Measurements from ENCODE around the gene SRD5A1.
A peak's percentile ranks its signal among the peaks of the same experiment; 100 is the strongest.

Gene SRD5A1

GRCh38 chr5:6626508-6626907 is 6.7 kb upstream of the SRD5A1 start:
- Histone ChIP-seq H3K27ac (ENCODE audit: low read depth, low read length) (no peak overlapping the region), H3K79me2 (ENCODE audit: control insufficient read depth, insufficient read depth, low read length, unreplicated experiment) (peaks cover 89% of the 10 kb centered on the region), H3K27me3 (ENCODE audit: insufficient read depth, low read length) (no peaks in the 10 kb centered on the region), H2AFZ (ENCODE audit: low read length, unreplicated experiment) (no peak overlapping the region), H3K36me3 (ENCODE audit: insufficient read depth, low read length) (peaks cover 75% of the 10 kb centered on the region), H3K4me1 (ENCODE audit: control insufficient read depth, insufficient read depth, low read length, unreplicated experiment) (peaks cover 5% of the 10 kb centered on the region), H3K4me3 (ENCODE audit: low read depth, low read length) (no peak overlapping the region)

DNA sequence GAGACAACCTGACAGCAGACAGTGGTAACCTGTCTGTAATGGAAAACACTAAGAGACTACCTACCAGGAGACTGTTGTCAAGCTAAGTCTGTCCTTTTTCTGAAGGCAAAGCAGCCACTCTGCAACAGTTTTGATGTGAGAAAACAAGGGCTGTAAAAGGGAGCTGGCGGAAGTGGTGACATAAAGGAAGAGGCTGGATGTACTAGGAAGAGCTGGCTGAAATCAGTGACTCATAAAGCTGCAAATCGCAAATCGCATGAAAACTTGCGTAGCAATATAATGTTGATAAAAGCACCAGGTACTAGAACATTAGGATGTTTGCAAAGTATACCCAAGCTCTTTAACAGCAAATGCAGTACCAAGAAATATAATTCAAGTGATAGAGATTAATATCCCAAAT is 1.8 kb upstream of the SRD5A1 start:
- H3K4me3 ChIP-seq (ENCODE audit: low read depth, low read length) = peak overlapping the region; percentile 86
- no peak overlapping the region for H3K27ac ChIP-seq (ENCODE audit: low read depth, low read length)

GRCh38 chr5:6632324-6632887 is 834 bp upstream of the SRD5A1 start:
- peak overlapping the region; percentile 86 for H3K27ac ChIP-seq (ENCODE audit: low read depth, low read length)
- peak overlapping the region; percentile 86 for H3K4me3 ChIP-seq (ENCODE audit: low read depth, low read length)
- H3K79me2 ChIP-seq (ENCODE audit: control insufficient read depth, insufficient read depth, low read length, unreplicated experiment) = peaks cover 85% of the 10 kb centered on the region
- no peaks in the 10 kb centered on the region for H3K27me3 ChIP-seq (ENCODE audit: insufficient read depth, low read length)
- H3K4me1 ChIP-seq (ENCODE audit: control insufficient read depth, insufficient read depth, low read length, unreplicated experiment) = peaks cover 16% of the 10 kb centered on the region
- H3K36me3 ChIP-seq (ENCODE audit: insufficient read depth, low read length) = peaks cover 25% of the 10 kb centered on the region
- H2AFZ ChIP-seq (ENCODE audit: low read length, unreplicated experiment) = peak overlapping the region; percentile 72

More for the DNA sequence above, 1.8 kb upstream of the SRD5A1 start:
- peaks cover 85% of the 10 kb centered on the region for H3K79me2 ChIP-seq (ENCODE audit: control insufficient read depth, insufficient read depth, low read length, unreplicated experiment)
- H3K36me3 ChIP-seq (ENCODE audit: insufficient read depth, low read length) = peaks cover 35% of the 10 kb centered on the region
- no peak overlapping the region for H2AFZ ChIP-seq (ENCODE audit: low read length, unreplicated experiment)
- peaks cover 16% of the 10 kb centered on the region for H3K4me1 ChIP-seq (ENCODE audit: control insufficient read depth, insufficient read depth, low read length, unreplicated experiment)
- H3K27me3 ChIP-seq (ENCODE audit: insufficient read depth, low read length) = no peaks in the 10 kb centered on the region

- no peaks in the 10 kb centered on the region for H3K27me3 ChIP-seq (ENCODE audit: insufficient read depth, low read length)
- H3K4me1 ChIP-seq (ENCODE audit: control insufficient read depth, insufficient read depth, low read length, unreplicated experiment) = peaks cover 16% of the 10 kb centered on the region
- H3K36me3 ChIP-seq (ENCODE audit: insufficient read depth, low read length) = peaks cover 20% of the 10 kb centered on the region
- peaks cover 83% of the 10 kb centered on the region for H3K79me2 ChIP-seq (ENCODE audit: control insufficient read depth, insufficient read depth, low read length, unreplicated experiment)
- no peak overlapping the region for H3K27ac ChIP-seq (ENCODE audit: low read depth, low read length)
- peak overlapping the region; percentile 57 for H2AFZ ChIP-seq (ENCODE audit: low read length, unreplicated experiment)
- H3K4me3 ChIP-seq (ENCODE audit: low read depth, low read length) = peak overlapping the region; percentile 86
These were observed 417 bp downstream of the SRD5A1 start for GRCh38 chr5:6633469-6634245.

GRCh38 chr5:6634306-6634705 is 1.1 kb downstream of the SRD5A1 start:
- peak overlapping the region; percentile 58 for H2AFZ ChIP-seq (ENCODE audit: low read length, unreplicated experiment)
- H3K27ac ChIP-seq (ENCODE audit: low read depth, low read length) = no peak overlapping the region
- H3K27me3 ChIP-seq (ENCODE audit: insufficient read depth, low read length) = no peaks in the 10 kb centered on the region
- peak overlapping the region; percentile 86 for H3K4me3 ChIP-seq (ENCODE audit: low read depth, low read length)
- H3K79me2 ChIP-seq (ENCODE audit: control insufficient read depth, insufficient read depth, low read length, unreplicated experiment) = peaks cover 77% of the 10 kb centered on the region
- peaks cover 15% of the 10 kb centered on the region for H3K36me3 ChIP-seq (ENCODE audit: insufficient read depth, low read length)
- H3K4me1 ChIP-seq (ENCODE audit: control insufficient read depth, insufficient read depth, low read length, unreplicated experiment) = peaks cover 16% of the 10 kb centered on the region

DNA sequence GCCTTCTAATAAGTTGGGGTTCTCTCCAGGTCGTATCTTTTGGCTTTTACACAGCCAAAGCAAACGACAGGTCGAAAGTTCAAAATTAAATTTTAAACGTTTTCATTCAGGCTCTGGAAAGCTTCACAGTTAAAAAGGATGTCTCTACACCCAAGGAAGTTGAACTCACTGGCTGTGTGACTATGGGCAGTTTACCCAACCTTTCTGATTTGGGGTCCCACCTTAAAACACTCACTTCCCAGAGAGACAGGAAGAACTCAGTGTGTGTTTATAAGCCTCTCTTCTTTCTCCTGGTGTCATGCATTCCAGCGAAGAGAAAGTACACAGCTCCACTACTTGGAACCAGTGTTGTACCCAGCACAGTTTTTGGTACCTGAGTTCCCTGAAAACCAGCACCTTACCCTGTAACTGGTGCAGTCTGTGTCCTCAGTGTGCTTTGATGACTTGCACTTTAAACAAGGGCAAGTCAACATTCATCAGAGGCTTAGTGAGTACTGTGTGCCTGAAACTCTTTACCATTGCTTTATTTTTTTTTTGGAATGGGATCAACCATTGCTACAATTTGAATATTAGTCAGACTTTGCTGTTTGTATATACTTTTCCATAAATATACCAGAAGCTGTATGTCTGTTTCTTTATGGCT is 1.7 kb downstream of the SRD5A1 start:
- Histone ChIP-seq H3K79me2 (ENCODE audit: control insufficient read depth, insufficient read depth, low read length, unreplicated experiment) (peaks cover 71% of the 10 kb centered on the region), H3K27me3 (ENCODE audit: insufficient read depth, low read length) (no peaks in the 10 kb centered on the region), H3K36me3 (ENCODE audit: insufficient read depth, low read length) (peaks cover 9% of the 10 kb centered on the region), H3K27ac (ENCODE audit: low read depth, low read length) (no peak overlapping the region), H3K4me3 (ENCODE audit: low read depth, low read length) (peak overlapping the region; percentile 70), H2AFZ (ENCODE audit: low read length, unreplicated experiment) (peak overlapping the region; percentile 58), H3K4me1 (ENCODE audit: control insufficient read depth, insufficient read depth, low read length, unreplicated experiment) (peaks cover 16% of the 10 kb centered on the region)

- no peaks in the 10 kb centered on the region for H3K27me3 ChIP-seq (ENCODE audit: insufficient read depth, low read length)
- peaks cover 4% of the 10 kb centered on the region; the same call in 1 of the 2 replicates for H3K36me3 ChIP-seq (ENCODE audit: insufficient read depth, low read length)
- H3K4me3 ChIP-seq (ENCODE audit: low read depth, low read length) = no peak overlapping the region
- H2AFZ ChIP-seq (ENCODE audit: low read length, unreplicated experiment) = no peak overlapping the region
- H3K4me1 ChIP-seq (ENCODE audit: control insufficient read depth, insufficient read depth, low read length, unreplicated experiment) = peaks cover 13% of the 10 kb centered on the region
- H3K27ac ChIP-seq (ENCODE audit: low read depth, low read length) = no peak overlapping the region
- H3K79me2 ChIP-seq (ENCODE audit: control insufficient read depth, insufficient read depth, low read length, unreplicated experiment) = peaks cover 60% of the 10 kb centered on the region
These were observed 3.1 kb downstream of the SRD5A1 start for GRCh38 chr5:6636293-6636692.

GRCh38 chr5:6637022-6637421 is 3.8 kb downstream of the SRD5A1 start:
- no peaks in the 10 kb centered on the region for H3K36me3 ChIP-seq (ENCODE audit: insufficient read depth, low read length)

GRCh38 chr5:6637590-6637989 is 4.3 kb downstream of the SRD5A1 start:
- no peak overlapping the region for H2AFZ ChIP-seq (ENCODE audit: low read length, unreplicated experiment)
- H3K4me3 ChIP-seq (ENCODE audit: low read depth, low read length) = no peak overlapping the region
- peaks cover 48% of the 10 kb centered on the region for H3K79me2 ChIP-seq (ENCODE audit: control insufficient read depth, insufficient read depth, low read length, unreplicated experiment)
- H3K4me1 ChIP-seq (ENCODE audit: control insufficient read depth, insufficient read depth, low read length, unreplicated experiment) = peaks cover 5% of the 10 kb centered on the region
- no peaks in the 10 kb centered on the region for H3K36me3 ChIP-seq (ENCODE audit: insufficient read depth, low read length)
- no peak overlapping the region for H3K27ac ChIP-seq (ENCODE audit: low read depth, low read length)
- H3K27me3 ChIP-seq (ENCODE audit: insufficient read depth, low read length) = no peaks in the 10 kb centered on the region

More at GRCh38 chr5:6637022-6637421, 3.8 kb downstream of the SRD5A1 start:
- Histone ChIP-seq H2AFZ (ENCODE audit: low read length, unreplicated experiment) (no peak overlapping the region), H3K27me3 (ENCODE audit: insufficient read depth, low read length) (no peaks in the 10 kb centered on the region), H3K4me3 (ENCODE audit: low read depth, low read length) (no peak overlapping the region), H3K79me2 (ENCODE audit: control insufficient read depth, insufficient read depth, low read length, unreplicated experiment) (peaks cover 53% of the 10 kb centered on the region), H3K4me1 (ENCODE audit: control insufficient read depth, insufficient read depth, low read length, unreplicated experiment) (peaks cover 5% of the 10 kb centered on the region), H3K27ac (ENCODE audit: low read depth, low read length) (no peak overlapping the region)

DNA sequence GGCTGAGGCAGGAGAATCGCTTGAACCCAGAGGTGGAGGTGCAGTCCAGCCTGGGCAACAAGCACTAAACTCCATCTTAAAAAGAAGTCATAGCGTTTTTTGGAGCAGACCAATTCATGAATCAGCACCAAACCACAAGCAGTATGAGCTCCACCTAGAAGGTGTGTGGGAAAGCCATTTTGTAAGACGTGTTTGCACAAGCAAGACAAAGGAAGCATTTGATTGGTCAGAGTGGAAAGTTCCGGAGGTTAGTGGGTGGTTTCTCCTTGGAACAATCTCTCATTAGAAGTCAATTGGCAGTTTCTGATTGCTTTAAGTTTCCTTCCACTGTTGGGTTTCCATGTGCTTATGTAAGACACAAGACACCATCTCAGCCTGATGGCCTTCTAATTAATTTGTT is 5.0 kb downstream of the SRD5A1 start:
- Histone ChIP-seq H3K79me2 (ENCODE audit: control insufficient read depth, insufficient read depth, low read length, unreplicated experiment) (peaks cover 49% of the 10 kb centered on the region), H3K27me3 (ENCODE audit: insufficient read depth, low read length) (no peaks in the 10 kb centered on the region), H3K36me3 (ENCODE audit: insufficient read depth, low read length) (no peaks in the 10 kb centered on the region), H3K4me1 (ENCODE audit: control insufficient read depth, insufficient read depth, low read length, unreplicated experiment) (peaks cover 5% of the 10 kb centered on the region), H3K4me3 (ENCODE audit: low read depth, low read length) (no peak overlapping the region), H2AFZ (ENCODE audit: low read length, unreplicated experiment) (no peak overlapping the region), H3K27ac (ENCODE audit: low read depth, low read length) (no peak overlapping the region)

All from ACC112 (cell line).